PC-9 (cell line): ENCODE measurements around the gene NUDT13. TPM values are rescaled to one million over a fixed set of nuclear protein-coding genes. Genes with fewer than 3 reads are reported as not detected.

Source experiments
- BruUV-seq: library from RNA; stranded (reverse); fragments of 400-500 nt; replicated peaks from 2 replicates; lab custom pipeline; 2021; lab: Mats Ljungman, UMichigan
- CTCF ChIA-PET: fragments of 300-600 bp; sonication (Branson Sonifier 250); formaldehyde crosslinking; loops from one replicate; lab custom pipeline; 2022; ENCODE audit warnings: antibody characterized with exemption; lab: Charles Lee
- POLR2A ChIA-PET: fragments of 300-600 bp; sonication (Branson Sonifier 250); formaldehyde crosslinking; loops from one replicate; lab custom pipeline; 2022; ENCODE audit warnings: antibody characterized with exemption; ENCODE audit not compliant: unreplicated experiment; lab: Charles Lee
- DNase-seq, 2 experiments: peaks; one replicate each; pipeline versions ENCODE4 v3.0.0 to v3.0.0-alpha.2; 2015 to 2022; ENCODE audit warnings: mixed read lengths in 1 of 2
- H2AFZ ChIP-seq: fragments of 200-600 bp; sonication (generic); 2 replicates; pipeline ENCODE4 v1.8.1; 2017; ENCODE audit warnings: antibody characterized with exemption
- H3F3A ChIP-seq: fragments of 200-600 bp; sonication (generic); 2 replicates; pipeline ENCODE4 v1.8.1; 2017; ENCODE audit warnings: antibody characterized with exemption, mild to moderate bottlenecking, low read depth; ENCODE audit not compliant: insufficient read depth
- H3K27ac ChIP-seq: fragments of 200-600 bp; sonication (generic); 2 replicates; pipeline ENCODE4 v1.6.1; 2016; ENCODE audit warnings: mixed run types
- H3K27me3 ChIP-seq: fragments of 200-600 bp; sonication (generic); 2 replicates; pipeline ENCODE4 v1.6.1; 2016; ENCODE audit warnings: low read depth, mixed run types; ENCODE audit not compliant: insufficient read depth
- H3K36me3 ChIP-seq: fragments of 200-600 bp; sonication (generic); 2 replicates; pipeline ENCODE4 v1.6.1; 2016; ENCODE audit warnings: low read depth, mixed run types
- H3K4me1 ChIP-seq: fragments of 200-600 bp; sonication (generic); replicated peaks from 2 replicates; pipeline ENCODE4 v1.6.1; 2016; ENCODE audit warnings: mixed run types; ENCODE audit not compliant: insufficient read depth
- H3K4me2 ChIP-seq: fragments of 200-600 bp; sonication (generic); 2 replicates; pipeline ENCODE4 v1.6.1; 2017; ENCODE audit warnings: mixed run types
- H3K4me3 ChIP-seq: fragments of 200-600 bp; sonication (generic); 2 replicates; pipeline ENCODE4 v1.6.1; 2016; ENCODE audit warnings: mixed run types
- H3K79me2 ChIP-seq: fragments of 200-600 bp; sonication (generic); 2 replicates; pipeline ENCODE4 v1.6.1; 2017; ENCODE audit warnings: low read depth, mixed run types
- H3K9me2 ChIP-seq: fragments of 200-600 bp; sonication (generic); 2 replicates; pipeline ENCODE4 v1.8.1; 2017; ENCODE audit warnings: mild to moderate bottlenecking; ENCODE audit not compliant: insufficient read depth
- H3K9me3 ChIP-seq: fragments of 200-600 bp; sonication (generic); 2 replicates; pipeline ENCODE4 v1.8.1; 2016; ENCODE audit warnings: low read depth; ENCODE audit not compliant: insufficient read depth
- H4K20me1 ChIP-seq: fragments of 200-600 bp; sonication (generic); 2 replicates; pipeline ENCODE4 v1.8.1; 2017; ENCODE audit not compliant: insufficient read depth
- CTCF ChIP-seq: fragments of 200-600 bp; sonication (generic); conservative IDR thresholded peaks from 2 replicates; pipeline ENCODE4 v1.6.1; 2017; ENCODE audit warnings: mixed run types, antibody characterized with exemption, mild to moderate bottlenecking, moderate library complexity
- EZH2 ChIP-seq: fragments of 200-600 bp; sonication (generic); IDR thresholded peaks from 2 replicates; pipeline ENCODE4 v1.8.0; 2017; ENCODE audit warnings: antibody characterized with exemption, low read depth
- intact Hi-C: fragments of 100-400 bp; cut with micrococcal nuclease; formaldehyde crosslinking; loops from one replicate; pipeline ENCODE4 v1.10.0; 2022; ENCODE audit not compliant: unreplicated experiment
- total RNA-seq: library from RNA; stranded (reverse); gene quantifications from 2 replicates; pipeline ENCODE4 v1.2.3, GENCODE V29; 2021

NUDT13 gene
- total RNA-seq, 1 experiment from 2014 or later = 5.2 TPM

GRCh38 chr10:73161079-73161478 is 50.8 kb downstream of the NUDT13 start:
- ChIA-PET CTCF (no interaction called here), POLR2A (interaction anchor here (0.6 kb wide), 1 partner anchor 876 kb away, joined by 7 read pairs; no protein-coding TSS in a partner anchor)
- no peak overlapping the region for H3K4me3 ChIP-seq
- H3K9me2 ChIP-seq = no peaks in the 10 kb centered on the region
- H3F3A ChIP-seq = peaks cover 13% of the 10 kb centered on the region
- no peak overlapping the region for H3K4me2 ChIP-seq
- no peak overlapping the region for H2AFZ ChIP-seq
- no peak for DNase-seq
- H3K27me3 ChIP-seq = no peaks in the 10 kb centered on the region
- no peak overlapping the region for H3K27ac ChIP-seq
- BruUV-seq = no TSS peak
- no peaks in the 10 kb centered on the region for H3K9me3 ChIP-seq
- peaks cover 20% of the 10 kb centered on the region for H4K20me1 ChIP-seq
- peaks cover 4% of the 10 kb centered on the region; the same call in 1 of the 2 replicates for H3K4me1 ChIP-seq
- intact Hi-C loops = no loop called here
- H3K79me2 ChIP-seq = peaks cover 59% of the 10 kb centered on the region
- H3K36me3 ChIP-seq = peaks cover 37% of the 10 kb centered on the region
- no peak for TF ChIP-seq EZH2
- TF ChIP-seq CTCF = no peak

DNA sequence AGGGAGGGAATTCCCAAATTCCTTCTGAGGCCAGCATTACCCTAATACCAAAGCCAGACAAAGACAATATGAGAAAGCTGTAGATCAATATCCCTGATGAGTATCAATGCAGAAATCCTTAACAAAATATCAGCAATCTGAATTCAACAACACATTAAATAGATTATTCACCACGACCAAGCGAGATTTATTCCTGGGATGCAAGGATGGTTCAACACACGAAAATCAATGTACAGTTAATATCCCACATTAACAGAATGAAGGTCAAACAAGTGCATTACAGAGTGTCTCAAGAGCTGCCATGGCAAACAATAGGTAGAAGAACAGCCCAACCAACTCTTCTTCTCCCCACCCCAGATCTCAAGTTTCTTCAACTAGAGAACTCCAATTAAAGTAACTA is 51.4 kb downstream of the NUDT13 start:
- Histone ChIP-seq H3K27me3 (no peaks in the 10 kb centered on the region), H3K79me2 (peaks cover 65% of the 10 kb centered on the region), H4K20me1 (peaks cover 18% of the 10 kb centered on the region), H3K4me1 (peaks cover 9% of the 10 kb centered on the region), H2AFZ (no peak overlapping the region), H3F3A (peaks cover 16% of the 10 kb centered on the region), H3K4me2 (no peak overlapping the region), H3K4me3 (no peak overlapping the region), H3K9me3 (no peaks in the 10 kb centered on the region), H3K9me2 (no peaks in the 10 kb centered on the region), H3K27ac (no peak overlapping the region), H3K36me3 (peaks cover 33% of the 10 kb centered on the region)
- TF ChIP-seq EZH2 (no peak), CTCF (no peak)
- CTCF ChIA-PET = no interaction called here
- BruUV-seq = no TSS peak
- intact Hi-C loops = no loop called here
- POLR2A ChIA-PET = interaction anchor here (0.6 kb wide), 1 partner anchor 877 kb away, joined by 7 read pairs; no protein-coding TSS in a partner anchor
- no peak for DNase-seq

DNA sequence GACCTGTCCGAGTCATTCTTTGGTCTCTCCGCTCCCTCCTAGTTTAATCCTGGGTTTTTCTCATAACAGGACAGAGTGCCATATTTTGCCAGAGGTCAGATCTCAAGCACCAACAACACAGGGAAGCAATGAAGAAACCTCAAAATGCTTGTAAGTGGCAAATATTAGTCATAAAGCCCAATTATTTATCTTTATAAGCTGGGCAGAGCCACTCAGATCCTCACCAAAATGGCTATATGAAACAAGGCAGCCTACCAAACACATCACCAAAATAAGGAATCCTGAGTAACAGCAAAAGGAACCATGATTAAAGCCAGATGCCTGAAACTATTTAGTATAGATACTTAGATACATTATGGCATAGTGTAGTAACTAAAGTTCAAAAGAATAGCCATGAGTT is 52.8 kb downstream of the NUDT13 start:
- no peaks in the 10 kb centered on the region for H3K27me3 ChIP-seq
- peaks cover 16% of the 10 kb centered on the region for H3F3A ChIP-seq
- CTCF ChIA-PET = interaction anchor here (0.6 kb wide), 1 partner anchor 68 kb away, joined by 5 read pairs; no protein-coding TSS in a partner anchor
- no peak overlapping the region for H3K4me3 ChIP-seq
- no peaks in the 10 kb centered on the region for H3K9me2 ChIP-seq
- BruUV-seq = no TSS peak
- no peak overlapping the region for H3K27ac ChIP-seq
- H3K9me3 ChIP-seq = no peaks in the 10 kb centered on the region
- no peak for TF ChIP-seq EZH2
- TF ChIP-seq CTCF = no peak
- peaks cover 17% of the 10 kb centered on the region for H4K20me1 ChIP-seq
- DNase-seq = no peak
- no peak overlapping the region for H3K4me2 ChIP-seq
- POLR2A ChIA-PET = no interaction called here
- intact Hi-C loops = no loop called here
- H3K4me1 ChIP-seq = peaks cover 15% of the 10 kb centered on the region
- H2AFZ ChIP-seq = no peak overlapping the region
- H3K79me2 ChIP-seq = peaks cover 75% of the 10 kb centered on the region
- peaks cover 30% of the 10 kb centered on the region; the same call in 1 of the 2 replicates for H3K36me3 ChIP-seq
